Right lobe of liver (tissue), 4 donors: ENCODE measurements around the gene KCNH2.

ENCODE experiments used
- POLR2A ChIP-seq: fragments of 450-650 bp; IDR thresholded peaks from one replicate; pipeline ENCODE4 v1.6.1; 2017; ENCODE audit warnings: antibody characterized with exemption, mild to moderate bottlenecking
- TF ChIP-seq, protein P1 (sequence below), 4 donors: fragments of 200-600 bp in 3 of 4; fragments of 450-650 bp in 1 of 4; IDR thresholded peaks; one replicate each; pipeline versions ENCODE4 v1.5.1 to v1.8.0; 2016 to 2022; ENCODE audit warnings: antibody characterized with exemption in 4 of 4, mild to moderate bottlenecking in 2 of 4
- donor health status: DM: no; HTN: no; CAD: no.
- donor health status: DM: no; HTN: no; CAD: no.
- donor health status: DM: no; HTN: yes; CAD: no.

DNA sequence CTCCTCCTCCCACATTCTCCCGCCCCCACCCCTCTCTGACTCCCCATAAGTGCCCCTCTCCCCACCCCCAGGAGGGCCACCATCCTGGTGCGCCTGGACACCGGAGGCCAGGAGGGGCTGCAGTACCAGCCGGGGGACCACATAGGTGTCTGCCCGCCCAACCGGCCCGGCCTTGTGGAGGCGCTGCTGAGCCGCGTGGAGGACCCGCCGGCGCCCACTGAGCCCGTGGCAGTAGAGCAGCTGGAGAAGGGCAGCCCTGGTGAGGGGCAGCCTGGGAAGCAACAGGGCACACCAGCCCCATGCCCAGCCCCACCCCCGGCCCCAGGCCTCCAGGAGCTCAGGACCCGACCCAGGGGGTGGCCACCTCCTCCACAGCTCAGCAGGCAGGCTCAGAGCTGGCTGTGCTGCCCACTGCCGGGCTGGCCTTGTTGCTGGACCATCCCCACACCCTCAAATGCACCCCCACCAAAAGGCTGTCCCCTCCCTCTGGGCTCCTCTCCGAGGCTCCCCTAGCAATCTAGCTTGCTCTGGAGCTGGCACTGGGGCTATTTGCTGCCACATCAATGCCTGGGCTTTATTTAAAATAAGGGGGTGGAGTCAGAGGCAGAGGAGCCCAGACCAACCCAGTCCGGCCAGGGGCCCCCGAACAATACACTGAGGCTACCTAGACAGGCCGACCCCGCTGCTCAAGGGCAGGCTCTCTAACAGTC is 31.4 kb upstream of the KCNH2 start:
- TF ChIP-seq, protein P1, sequence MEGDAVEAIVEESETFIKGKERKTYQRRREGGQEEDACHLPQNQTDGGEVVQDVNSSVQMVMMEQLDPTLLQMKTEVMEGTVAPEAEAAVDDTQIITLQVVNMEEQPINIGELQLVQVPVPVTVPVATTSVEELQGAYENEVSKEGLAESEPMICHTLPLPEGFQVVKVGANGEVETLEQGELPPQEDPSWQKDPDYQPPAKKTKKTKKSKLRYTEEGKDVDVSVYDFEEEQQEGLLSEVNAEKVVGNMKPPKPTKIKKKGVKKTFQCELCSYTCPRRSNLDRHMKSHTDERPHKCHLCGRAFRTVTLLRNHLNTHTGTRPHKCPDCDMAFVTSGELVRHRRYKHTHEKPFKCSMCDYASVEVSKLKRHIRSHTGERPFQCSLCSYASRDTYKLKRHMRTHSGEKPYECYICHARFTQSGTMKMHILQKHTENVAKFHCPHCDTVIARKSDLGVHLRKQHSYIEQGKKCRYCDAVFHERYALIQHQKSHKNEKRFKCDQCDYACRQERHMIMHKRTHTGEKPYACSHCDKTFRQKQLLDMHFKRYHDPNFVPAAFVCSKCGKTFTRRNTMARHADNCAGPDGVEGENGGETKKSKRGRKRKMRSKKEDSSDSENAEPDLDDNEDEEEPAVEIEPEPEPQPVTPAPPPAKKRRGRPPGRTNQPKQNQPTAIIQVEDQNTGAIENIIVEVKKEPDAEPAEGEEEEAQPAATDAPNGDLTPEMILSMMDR (IDR thresholded peaks at IDR 0.05), result no peak
- TF ChIP-seq POLR2A, result no peak
